GM19035 (cell line): Measurements from ENCODE around the gene GYPA.
"Not testable (repeated sequence)": the region's sequence is repeated elsewhere in the genome, so short reads cannot be mapped to it uniquely, and the experiment has no call there.

Experiments
- ATAC-seq: cut with Tn5 transposase; IDR thresholded peaks from one replicate; pipeline ENCODE4 v1.9.1; 2021; ENCODE audit not compliant: unreplicated experiment

The GYPA gene

GRCh38 chr4:144140594-144141295, at the start of gene GYPA:
GYPA (minus strand) TSS chr4:144140718; CDS start chr4:144140635, 83 bp downstream.
- not testable (repeated sequence) for ATAC-seq

- ATAC-seq, result no peak
Measured at GRCh38 chr4:144190009-144190408, 49.5 kb upstream of the GYPA start.

DNA sequence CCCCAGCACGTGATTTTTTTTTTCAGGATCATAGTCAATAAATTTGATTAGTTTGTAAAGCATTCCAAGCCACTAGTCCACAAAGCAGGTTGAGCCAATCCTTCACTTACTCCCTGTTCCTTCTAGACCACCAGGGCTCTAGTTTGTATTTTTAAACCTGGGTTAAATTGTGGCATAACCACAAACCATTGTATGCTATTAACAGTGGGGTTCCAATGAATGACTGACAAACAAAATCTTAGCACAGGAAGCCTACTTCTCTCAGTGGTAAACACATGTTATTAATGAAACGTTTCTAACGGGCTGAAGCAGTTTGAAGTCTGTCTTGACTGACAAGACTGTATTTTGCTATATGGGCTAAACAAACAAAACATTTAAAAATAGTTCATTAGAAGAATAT, 48.6 kb upstream of the GYPA start:
- ATAC-seq, result no peak

GRCh38 chr4:144185086-144185485, 44.6 kb upstream of the GYPA start:
- ATAC-seq, result no peak

DNA sequence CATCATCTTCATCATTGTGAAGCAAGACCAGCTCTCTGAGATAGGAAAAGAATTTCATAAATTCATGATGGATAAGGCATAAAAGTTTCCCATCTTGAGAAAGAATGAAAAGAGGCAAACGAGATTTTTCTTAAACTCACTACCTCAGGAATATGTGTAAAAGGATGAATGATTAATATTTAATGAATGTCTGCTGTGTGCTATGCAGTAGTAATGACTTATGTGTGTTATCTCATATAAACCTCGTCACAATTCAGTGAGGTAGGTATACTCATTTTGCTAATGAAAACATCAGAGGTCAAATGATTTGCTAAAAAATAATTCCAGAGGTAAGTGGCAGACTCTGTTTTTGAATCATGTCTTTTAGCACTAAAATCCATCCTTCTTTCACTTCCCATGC, 42.6 kb upstream of the GYPA start:
- ATAC-seq, result no peak

DNA sequence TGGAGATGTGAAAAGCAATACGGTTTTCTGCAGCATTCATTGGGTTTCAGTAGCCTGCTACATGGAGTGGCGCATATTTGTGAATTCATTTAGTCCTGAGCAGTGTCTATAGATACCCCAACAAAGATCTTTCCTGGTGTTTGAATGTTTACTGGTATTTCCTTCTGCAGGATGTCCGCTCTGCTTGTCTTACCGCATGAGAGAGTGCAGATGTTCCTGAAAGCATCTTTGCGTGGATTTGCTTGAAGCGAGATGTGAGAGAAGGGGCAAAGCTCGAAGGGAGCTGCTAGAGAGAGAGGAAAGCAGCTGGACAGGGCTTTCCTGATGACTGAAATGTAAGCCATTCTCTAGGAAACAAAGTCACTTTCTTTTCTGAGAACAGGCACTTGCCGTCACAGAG, 40.9 kb upstream of the GYPA start:
- ATAC-seq, result no peak

DNA sequence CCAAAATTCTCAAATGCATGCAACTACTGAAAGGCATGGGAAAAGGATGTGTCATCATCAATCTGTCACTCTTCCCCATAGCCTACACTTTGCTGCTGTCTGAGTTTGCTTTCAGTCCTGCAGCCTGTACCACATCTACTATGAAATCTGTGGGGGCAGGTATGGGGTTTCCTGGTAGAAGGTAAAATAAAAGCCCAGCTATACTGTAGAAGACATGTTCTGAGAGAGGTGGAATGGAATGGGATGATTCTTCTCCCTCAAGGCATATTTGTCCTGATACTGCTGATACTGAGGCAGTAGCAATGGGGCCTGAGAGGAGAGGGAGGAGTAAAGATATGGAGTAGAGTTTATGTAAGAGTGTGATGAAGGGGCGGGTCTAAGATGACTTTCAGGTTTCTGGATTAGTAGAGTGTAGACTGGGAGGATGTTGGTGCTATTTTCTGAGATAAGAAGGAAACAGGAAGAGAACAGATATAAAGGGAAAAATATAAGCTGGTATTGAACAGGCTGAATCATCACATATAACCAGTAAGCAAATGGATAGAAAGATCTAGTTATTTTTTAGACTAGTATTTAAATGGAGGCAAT, 38.7 kb upstream of the GYPA start:
- no peak for ATAC-seq

DNA sequence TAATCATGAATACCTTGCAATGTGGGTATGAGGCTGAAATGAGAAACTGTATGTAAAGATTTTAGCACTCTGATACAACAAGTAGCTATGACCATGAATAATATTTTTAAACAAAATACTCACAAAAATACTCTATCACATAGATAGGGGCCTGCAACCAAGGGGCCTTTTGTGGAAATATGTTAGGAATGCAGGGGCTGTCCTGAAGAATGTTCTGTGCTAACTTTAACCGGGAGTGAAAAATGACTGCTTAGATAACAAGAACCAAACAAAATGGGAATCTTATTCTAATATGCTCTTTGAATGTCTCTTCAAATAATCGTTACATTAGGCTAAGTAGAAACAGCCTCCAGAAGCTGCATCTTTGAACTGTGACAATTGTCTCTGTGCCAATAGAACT, 37.9 kb upstream of the GYPA start:
- no peak for ATAC-seq

GRCh38 chr4:144176476-144176875, 36.0 kb upstream of the GYPA start:
- ATAC-seq, result no peak

- ATAC-seq, result peak; percentile 74
Measured at GRCh38 chr4:144174401-144175067, 34.0 kb upstream of the GYPA start.

- no peak for ATAC-seq
Measured at GRCh38 chr4:144171697-144172096, 31.2 kb upstream of the GYPA start.

- ATAC-seq, result no peak
Measured at GRCh38 chr4:144169211-144169610, 28.7 kb upstream of the GYPA start.

GRCh38 chr4:144154044-144154443, 13.5 kb upstream of the GYPA start:
- ATAC-seq, result no peak

GRCh38 chr4:144142690-144143326, 2.3 kb upstream of the GYPA start:
- ATAC-seq, result peak; percentile 79

GRCh38 chr4:144141493-144141892, 975 bp upstream of the GYPA start:
- ATAC-seq, result no peak

- not testable (repeated sequence) for ATAC-seq
Measured at GRCh38 chr4:144139991-144140390, 527 bp downstream of the GYPA start.

DNA sequence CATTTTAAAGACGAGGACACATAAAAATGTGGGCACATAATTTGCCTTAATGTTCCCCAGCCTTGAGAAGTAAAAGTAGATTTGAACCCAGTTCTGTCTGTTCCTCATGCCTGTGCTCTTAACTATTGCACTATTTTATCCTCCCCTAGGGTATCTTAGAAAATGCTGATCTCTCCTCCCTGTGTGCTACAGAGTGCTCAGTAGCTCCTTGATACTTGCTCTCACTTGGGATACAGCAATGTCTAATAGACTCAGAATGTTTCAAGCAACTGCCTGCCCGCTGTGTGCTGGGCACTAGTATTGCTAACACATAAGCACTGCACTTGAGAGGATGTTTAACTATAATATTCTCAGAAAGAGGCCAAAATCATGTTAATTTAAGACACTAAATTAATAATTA, 971 bp downstream of the GYPA start:
- not testable (repeated sequence) for ATAC-seq

DNA sequence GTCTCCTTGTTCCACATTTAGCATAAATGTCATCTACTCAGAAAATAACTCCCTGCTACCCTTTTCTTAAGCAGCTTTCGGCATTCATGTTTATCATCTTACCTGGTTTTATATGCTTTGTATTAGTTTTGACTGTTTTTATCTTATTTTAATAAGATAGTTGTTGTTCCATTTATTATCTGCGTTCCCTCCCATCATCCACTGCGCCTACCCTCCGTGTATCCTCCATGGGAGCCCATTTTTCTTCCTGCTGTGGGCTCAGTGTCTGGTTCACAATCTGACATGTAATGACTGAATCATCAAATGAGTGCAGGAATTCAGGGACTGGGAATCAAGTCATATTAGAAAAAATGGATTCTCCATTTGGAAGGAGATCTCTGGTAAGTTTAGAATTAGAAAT, 2.3 kb downstream of the GYPA start:
- ATAC-seq, result not testable (repeated sequence)

- not testable (repeated sequence) for ATAC-seq
Measured at GRCh38 chr4:144137137-144137931, 3.2 kb downstream of the GYPA start.

GRCh38 chr4:144136189-144136588, 4.3 kb downstream of the GYPA start:
- ATAC-seq, result not testable (repeated sequence)

DNA sequence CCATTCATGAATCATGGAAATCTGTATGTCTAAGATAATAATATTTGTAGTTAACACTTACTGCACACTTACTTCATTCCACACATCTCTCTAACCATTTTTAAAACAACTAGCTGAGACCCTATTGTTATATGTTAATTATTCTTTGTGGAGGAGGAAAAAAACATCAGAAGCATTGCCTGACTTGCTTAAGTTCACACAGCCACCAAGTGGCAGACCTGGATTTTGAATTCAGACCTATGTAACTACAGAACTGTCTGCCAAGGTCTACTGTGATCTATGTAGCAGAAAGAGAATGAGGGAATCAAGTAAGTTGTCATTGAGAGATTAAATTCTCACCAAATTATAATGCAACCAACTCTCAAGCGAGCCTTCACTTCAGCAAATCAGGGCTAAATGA, 10.4 kb downstream of the GYPA start:
- ATAC-seq, result not testable (repeated sequence)
